NB4 (cell line): ENCODE data around the gene DNMBP.
"Not testable (repeated sequence)": the region's sequence is repeated elsewhere in the genome, so short reads cannot be mapped to it uniquely, and the experiment has no call there.

Experiments used
- MYC ChIP-seq: IDR thresholded peaks from 2 replicates; pipeline ENCODE4 v1.6.1; 2011; ENCODE audit warnings: low read depth, low read length
- POLR2A ChIP-seq: IDR thresholded peaks from 2 replicates; pipeline ENCODE4 v1.6.1; 2011; ENCODE audit warnings: mild to moderate bottlenecking; ENCODE audit not compliant: insufficient read length; ENCODE audit errors: extremely low read depth
- TF ChIP-seq, protein P1 (sequence below): IDR thresholded peaks from one replicate; pipeline ENCODE4 v1.5.1; 2012; ENCODE audit warnings: low read depth, low read length
- TF ChIP-seq, protein P2 (sequence below): IDR thresholded peaks from 2 replicates; pipeline ENCODE4 v1.6.1; 2011; ENCODE audit warnings: low read depth, low read length

DNA sequence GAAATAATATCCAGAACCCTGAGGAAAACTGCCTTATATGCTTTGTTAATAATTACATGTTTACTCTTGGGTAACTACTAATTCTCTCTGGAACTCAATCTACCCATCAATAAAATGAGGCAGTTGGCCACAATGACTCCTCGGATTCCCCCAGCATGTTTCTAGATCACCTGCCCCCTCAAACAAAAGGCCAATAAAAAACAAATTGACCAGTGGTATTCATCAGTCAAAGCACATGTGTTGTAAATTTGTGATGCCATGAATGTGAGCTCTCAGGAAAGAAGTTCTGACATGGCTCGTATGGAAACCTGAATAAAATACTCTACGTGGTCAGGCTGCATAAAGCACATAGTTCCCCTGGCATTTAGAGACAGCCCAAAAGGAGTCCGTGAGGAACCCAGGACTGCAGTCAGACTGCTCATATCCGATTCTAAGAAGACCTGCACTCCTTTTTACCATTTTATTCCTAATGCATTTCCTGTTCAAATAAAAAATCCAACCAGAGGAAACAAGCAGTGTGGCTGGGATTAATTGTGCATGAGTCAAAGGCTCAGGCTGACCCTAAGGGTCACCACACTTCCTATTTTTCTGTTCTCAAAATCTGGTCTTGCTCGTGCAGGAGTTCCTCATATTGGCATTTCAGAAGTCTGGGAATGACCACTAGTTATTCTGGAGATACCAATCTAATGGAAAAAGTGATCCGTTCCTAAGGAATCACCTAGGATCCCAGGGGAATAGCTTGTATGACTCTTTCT is 77.4 kb downstream of the DNMBP start:
- TF ChIP-seq, protein P1, sequence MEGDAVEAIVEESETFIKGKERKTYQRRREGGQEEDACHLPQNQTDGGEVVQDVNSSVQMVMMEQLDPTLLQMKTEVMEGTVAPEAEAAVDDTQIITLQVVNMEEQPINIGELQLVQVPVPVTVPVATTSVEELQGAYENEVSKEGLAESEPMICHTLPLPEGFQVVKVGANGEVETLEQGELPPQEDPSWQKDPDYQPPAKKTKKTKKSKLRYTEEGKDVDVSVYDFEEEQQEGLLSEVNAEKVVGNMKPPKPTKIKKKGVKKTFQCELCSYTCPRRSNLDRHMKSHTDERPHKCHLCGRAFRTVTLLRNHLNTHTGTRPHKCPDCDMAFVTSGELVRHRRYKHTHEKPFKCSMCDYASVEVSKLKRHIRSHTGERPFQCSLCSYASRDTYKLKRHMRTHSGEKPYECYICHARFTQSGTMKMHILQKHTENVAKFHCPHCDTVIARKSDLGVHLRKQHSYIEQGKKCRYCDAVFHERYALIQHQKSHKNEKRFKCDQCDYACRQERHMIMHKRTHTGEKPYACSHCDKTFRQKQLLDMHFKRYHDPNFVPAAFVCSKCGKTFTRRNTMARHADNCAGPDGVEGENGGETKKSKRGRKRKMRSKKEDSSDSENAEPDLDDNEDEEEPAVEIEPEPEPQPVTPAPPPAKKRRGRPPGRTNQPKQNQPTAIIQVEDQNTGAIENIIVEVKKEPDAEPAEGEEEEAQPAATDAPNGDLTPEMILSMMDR, result not testable (repeated sequence)
- TF ChIP-seq POLR2A, MYC: not testable (repeated sequence)
- TF ChIP-seq, protein P2, sequence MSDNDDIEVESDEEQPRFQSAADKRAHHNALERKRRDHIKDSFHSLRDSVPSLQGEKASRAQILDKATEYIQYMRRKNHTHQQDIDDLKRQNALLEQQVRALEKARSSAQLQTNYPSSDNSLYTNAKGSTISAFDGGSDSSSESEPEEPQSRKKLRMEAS, result not testable (repeated sequence)
